ENCODE results near the gene TWF1. TPM values are rescaled to one million over a fixed set of nuclear protein-coding genes. Genes with fewer than 3 reads are reported as not detected.

Gene TWF1
- total and polyA plus RNA-seq, 2 of the 8 experiments (the other 6 are each of a cell fraction or from before 2014, with no cell fraction given) = 7.6 to 27.9 TPM

DNA sequence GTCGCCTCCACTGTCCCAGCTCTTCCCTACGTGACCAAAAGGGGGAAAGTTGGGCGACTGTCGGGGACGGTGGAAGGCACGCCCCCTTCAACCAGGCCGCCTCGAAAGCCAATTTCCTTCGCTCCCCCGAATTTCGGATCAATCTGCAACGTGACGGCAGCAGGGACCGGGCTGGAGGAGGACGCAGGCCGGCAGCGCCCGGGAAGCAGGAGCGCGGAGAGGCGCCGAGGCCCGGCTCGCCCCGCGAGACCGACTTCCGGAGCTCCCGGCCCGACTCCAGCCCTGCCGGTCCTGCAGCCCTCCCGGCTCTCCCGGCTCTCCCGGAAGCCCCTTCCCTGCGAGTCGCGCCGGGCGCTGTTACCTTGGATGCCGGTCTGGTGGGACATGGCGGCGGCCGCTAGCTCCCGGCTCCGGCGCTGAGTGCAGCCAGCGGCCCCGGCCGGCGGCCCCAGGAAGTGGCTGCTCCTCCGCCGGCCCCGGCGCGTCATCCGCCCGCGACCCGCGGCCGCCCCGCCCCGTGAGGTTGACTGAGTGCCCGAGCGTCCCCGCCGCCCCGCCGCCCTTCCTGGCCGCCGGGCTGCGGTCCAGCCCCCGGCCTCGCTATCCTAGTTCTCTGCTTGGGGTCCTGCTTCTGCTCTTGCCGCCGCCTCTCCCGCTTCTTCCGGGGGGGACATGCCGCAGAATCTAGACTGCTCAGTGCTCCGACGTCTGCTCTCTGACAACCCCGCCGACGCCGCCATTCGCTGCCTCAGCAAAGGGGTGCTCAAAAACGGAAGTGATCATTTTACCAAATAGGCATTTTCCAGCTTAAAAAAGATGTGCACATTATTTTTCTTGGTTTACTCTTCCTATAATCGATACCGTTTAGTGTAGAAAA, at the start of gene TWF1 (continued):
- no peak for TF ChIP-seq POU5F1 (IDR thresholded peaks at IDR 0.05; ENCODE audit: low read depth, low read length)
- no peak for TF ChIP-seq RNF2 (IDR thresholded peaks at IDR 0.05; ENCODE audit: borderline replicate concordance, low read depth, low read length, missing control alignments, poor library complexity, severe bottlenecking)
- no peak for TF ChIP-seq JUND (IDR thresholded peaks at IDR 0.05; ENCODE audit: low read length)
- TF ChIP-seq PHF8 (conservative IDR thresholded peaks at IDR 0.05; ENCODE audit: low read depth, low read length) = peak; percentile 94

Measured in H1 (cell line).